Esophagus squamous epithelium (tissue), 4 donors: Measurements from ENCODE around the gene GSG1L2.

Experiments
- CTCF ChIP-seq, 6 experiments: fragments of 450-650 bp in 4 of 6; fragments of 200-600 bp in 2 of 6; sonication (generic) in 2 of 6; IDR thresholded peaks; one replicate each; pipeline ENCODE4 v1.5.1; 2016 to 2019; ENCODE audit warnings: antibody characterized with exemption in 6 of 6, mild to moderate bottlenecking in 4 of 6, moderate library complexity in 4 of 6
- POLR2A ChIP-seq, 4 donors: fragments of 450-650 bp; IDR thresholded peaks; one replicate each; pipeline ENCODE4 v1.6.1; 2017; ENCODE audit warnings: antibody characterized with exemption in 4 of 4, mild to moderate bottlenecking in 4 of 4, moderate library complexity in 3 of 4

GRCh38 chr17:9766970-9767369, 54.9 kb downstream of the GSG1L2 start:
- TF ChIP-seq CTCF (IDR thresholded peaks at IDR 0.05) (no peak), POLR2A (IDR thresholded peaks at IDR 0.05) (no peak)
